Measurements from ENCODE around the gene ARMC2. TPM values are rescaled to one million over a fixed set of nuclear protein-coding genes. Genes with fewer than 3 reads are reported as not detected.

The ARMC2 gene
- total RNA-seq, 4 donors from 2014 or later, result 0.27 to 4.1 (median 1.2) TPM

DNA sequence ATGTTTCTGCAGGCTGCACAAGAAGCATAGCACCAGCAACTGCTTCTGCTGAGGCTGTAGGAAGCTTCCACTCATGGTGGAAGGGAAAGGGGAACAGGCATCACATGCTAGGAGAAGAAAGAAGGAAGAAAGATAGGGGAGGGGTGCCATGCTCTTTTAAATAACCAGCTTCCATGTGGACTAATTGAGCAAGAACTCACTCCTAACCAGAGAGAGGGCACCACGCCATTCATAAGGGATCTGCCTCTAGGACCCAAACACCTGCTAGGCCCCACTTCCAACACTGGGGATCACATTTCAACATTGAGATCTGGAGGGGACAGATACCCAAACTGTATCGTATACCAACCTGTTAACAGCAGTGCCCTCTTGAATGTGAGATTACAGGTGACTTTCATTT lies 46.9 kb upstream of the ARMC2 start:
- no peak for DNase-seq
- H3K27ac ChIP-seq, result no peak overlapping the region
- 48 to 78% methylated on average over 2 of the region's 2 CpGs for WGBS, 2 donors

DNA sequence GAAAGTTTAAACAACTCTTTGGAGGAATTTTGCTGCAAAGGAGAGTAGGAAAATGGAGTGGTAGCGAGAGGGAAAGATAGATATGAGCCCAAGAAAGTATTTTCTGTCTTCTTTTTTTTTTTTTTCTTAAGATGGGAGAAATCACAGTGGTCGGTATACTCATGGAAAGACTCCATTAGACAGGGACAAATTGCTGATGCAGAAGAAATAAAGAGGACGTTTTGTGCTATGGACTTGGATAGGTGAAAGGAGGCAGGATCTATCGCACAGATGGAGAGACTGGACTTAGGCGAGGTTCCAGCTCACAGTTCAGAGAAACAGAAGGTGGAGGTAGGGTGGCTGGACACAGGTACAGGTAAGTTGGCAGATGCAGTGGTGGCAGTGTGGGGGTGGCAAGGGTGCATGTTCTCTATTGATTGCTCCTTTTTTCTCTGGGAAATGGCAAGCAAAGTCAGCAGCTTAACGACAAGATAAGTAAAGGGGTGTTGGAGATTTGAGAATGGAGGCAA lies 44.2 kb upstream of the ARMC2 start:
- no peak for TF ChIP-seq POLR2A (IDR thresholded peaks at IDR 0.05)
- TF ChIP-seq, protein P1, sequence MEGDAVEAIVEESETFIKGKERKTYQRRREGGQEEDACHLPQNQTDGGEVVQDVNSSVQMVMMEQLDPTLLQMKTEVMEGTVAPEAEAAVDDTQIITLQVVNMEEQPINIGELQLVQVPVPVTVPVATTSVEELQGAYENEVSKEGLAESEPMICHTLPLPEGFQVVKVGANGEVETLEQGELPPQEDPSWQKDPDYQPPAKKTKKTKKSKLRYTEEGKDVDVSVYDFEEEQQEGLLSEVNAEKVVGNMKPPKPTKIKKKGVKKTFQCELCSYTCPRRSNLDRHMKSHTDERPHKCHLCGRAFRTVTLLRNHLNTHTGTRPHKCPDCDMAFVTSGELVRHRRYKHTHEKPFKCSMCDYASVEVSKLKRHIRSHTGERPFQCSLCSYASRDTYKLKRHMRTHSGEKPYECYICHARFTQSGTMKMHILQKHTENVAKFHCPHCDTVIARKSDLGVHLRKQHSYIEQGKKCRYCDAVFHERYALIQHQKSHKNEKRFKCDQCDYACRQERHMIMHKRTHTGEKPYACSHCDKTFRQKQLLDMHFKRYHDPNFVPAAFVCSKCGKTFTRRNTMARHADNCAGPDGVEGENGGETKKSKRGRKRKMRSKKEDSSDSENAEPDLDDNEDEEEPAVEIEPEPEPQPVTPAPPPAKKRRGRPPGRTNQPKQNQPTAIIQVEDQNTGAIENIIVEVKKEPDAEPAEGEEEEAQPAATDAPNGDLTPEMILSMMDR (IDR thresholded peaks at IDR 0.05), result no peak
- no peak for DNase-seq
- Histone ChIP-seq H3K27me3 (no peaks in the 10 kb centered on the region), H3K4me3 (no peak overlapping the region), H3K36me3 (no peaks in the 10 kb centered on the region), H3K4me1 (peaks cover 0 to 32% (median 0%) of the 10 kb centered on the region in 3 donors), H3K27ac (no peak overlapping the region), H3K9me3 (no peaks in the 10 kb centered on the region)
- WGBS, 2 donors, result 93% methylated on average over 6 of the region's 6 CpGs
- intact Hi-C loops (cut with DNase I), result no loop called here

More for the DNA sequence above, 46.9 kb upstream of the ARMC2 start:
- Histone ChIP-seq H3K36me3 (no peaks in the 10 kb centered on the region), H3K9me3 (no peaks in the 10 kb centered on the region), H3K27me3 (no peaks in the 10 kb centered on the region), H3K4me1 (peaks cover 0 to 25% (median 0%) of the 10 kb centered on the region in 3 donors), H3K4me3 (no peak overlapping the region)
- intact Hi-C loops (cut with DNase I), result no loop called here
- no peak for TF ChIP-seq POLR2A (IDR thresholded peaks at IDR 0.05)
- TF ChIP-seq, protein P1 (IDR thresholded peaks at IDR 0.05), result no peak

DNA sequence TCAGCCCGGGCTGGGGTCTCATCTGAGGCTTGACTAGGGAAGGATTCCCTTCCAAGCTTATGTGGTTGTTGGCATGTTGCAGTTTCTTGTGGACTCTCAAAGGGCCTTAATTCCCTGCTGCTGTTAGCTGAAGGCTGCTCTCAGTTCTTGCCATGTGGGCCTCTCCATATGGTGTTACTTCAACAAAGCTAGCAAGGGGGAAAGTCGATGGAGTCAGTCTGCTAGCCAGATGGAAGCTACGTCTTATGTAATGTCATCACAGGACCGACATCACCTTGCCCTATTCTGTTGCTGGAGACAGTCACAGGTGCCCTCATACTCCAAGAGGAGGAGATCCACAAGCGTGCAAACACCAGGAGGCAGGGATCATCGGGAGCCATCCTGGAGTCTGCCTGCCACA lies 43.3 kb upstream of the ARMC2 start:
- no peaks in the 10 kb centered on the region for H3K36me3 ChIP-seq
- 79 to 93% methylated on average over 4 to 6 of the region's 6 CpGs for whole genome bisulfite sequencing, 2 donors
- intact Hi-C loops (cut with DNase I), result no loop called here
- H3K27ac ChIP-seq, result no peak overlapping the region
- TF ChIP-seq, protein P1 (IDR thresholded peaks at IDR 0.05), result no peak
- no peak for TF ChIP-seq POLR2A (IDR thresholded peaks at IDR 0.05)
- no peaks in the 10 kb centered on the region for H3K9me3 ChIP-seq
- no peak for DNase-seq
- H3K27me3 ChIP-seq, result no peaks in the 10 kb centered on the region
- no peak overlapping the region for H3K4me3 ChIP-seq
- peaks cover 0 to 31% (median 0%) of the 10 kb centered on the region in 3 donors for H3K4me1 ChIP-seq

DNA sequence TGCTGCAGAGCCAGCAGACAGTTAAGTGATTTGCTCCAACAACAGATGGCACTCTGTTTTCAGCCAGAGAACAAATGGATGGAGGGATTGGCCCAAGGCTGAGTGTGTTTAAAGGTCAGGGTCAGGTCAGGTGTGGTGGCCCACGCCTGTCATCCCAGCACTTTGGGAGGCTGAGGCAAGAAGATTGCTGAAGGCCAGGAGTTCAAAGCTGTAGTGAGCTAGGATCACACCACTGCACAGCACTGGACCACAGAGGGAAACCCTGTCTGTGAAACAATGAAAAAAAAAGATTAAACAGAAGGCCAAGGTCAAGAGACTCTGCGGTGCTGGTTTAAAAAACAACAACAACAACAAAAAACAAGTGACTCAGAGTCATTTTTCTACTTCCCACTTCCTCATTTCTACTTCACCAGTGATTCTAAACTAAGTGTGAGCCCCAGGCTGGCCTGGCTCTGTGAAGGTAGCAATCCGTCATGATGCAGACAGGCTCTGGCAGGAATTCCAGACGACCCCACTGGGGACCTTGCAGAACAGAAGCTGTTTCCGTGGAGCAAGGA lies 42.5 kb upstream of the ARMC2 start:
- Histone ChIP-seq H3K36me3 (no peaks in the 10 kb centered on the region), H3K4me3 (no peak overlapping the region), H3K4me1 (peaks cover 0 to 23% (median 0%) of the 10 kb centered on the region in 3 donors), H3K27me3 (no peaks in the 10 kb centered on the region), H3K27ac (no peak overlapping the region), H3K9me3 (no peaks in the 10 kb centered on the region)
- intact Hi-C loops (cut with DNase I), result no loop called here
- no peak for TF ChIP-seq POLR2A (IDR thresholded peaks at IDR 0.05)
- TF ChIP-seq, protein P1 (IDR thresholded peaks at IDR 0.05), result no peak
- 50 to 53% methylated on average over 5 of the region's 5 CpGs for WGBS, 2 donors
- no peak for DNase-seq

DNA sequence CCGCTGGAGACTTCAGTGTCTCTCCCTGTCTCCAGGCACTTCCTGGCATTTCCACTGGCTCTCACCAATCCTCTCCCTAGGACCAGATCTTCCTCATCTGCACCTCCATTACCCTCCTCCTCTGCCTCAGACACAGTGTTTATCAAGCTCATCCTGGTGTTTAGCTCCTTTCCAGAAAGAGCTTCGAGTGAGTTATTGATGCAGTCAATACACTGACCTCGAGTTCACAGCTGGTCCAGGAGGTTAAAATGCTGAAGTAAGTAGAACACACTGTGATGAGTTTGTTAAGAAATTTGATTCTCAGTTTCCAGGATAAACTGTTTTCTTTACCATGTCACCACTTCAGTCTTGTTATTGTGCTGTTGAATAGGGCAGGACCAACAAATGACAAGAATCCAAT lies 42.1 kb upstream of the ARMC2 start:
- 29 to 70% methylated on average over 3 of the region's 3 CpGs for WGBS, 2 donors
- TF ChIP-seq, protein P1 (IDR thresholded peaks at IDR 0.05), result no peak
- TF ChIP-seq POLR2A (IDR thresholded peaks at IDR 0.05), result no peak
- Histone ChIP-seq H3K27me3 (no peaks in the 10 kb centered on the region), H3K9me3 (no peaks in the 10 kb centered on the region), H3K4me3 (no peak overlapping the region), H3K36me3 (no peaks in the 10 kb centered on the region), H3K27ac (no peak overlapping the region), H3K4me1 (peaks cover 0 to 22% (median 0%) of the 10 kb centered on the region in 3 donors)
- intact Hi-C loops (cut with DNase I), result no loop called here
- DNase-seq, result no peak

Measured in esophagus squamous epithelium (tissue), 5 donors.